ENCODE measurements around the gene RABGAP1.

DNA sequence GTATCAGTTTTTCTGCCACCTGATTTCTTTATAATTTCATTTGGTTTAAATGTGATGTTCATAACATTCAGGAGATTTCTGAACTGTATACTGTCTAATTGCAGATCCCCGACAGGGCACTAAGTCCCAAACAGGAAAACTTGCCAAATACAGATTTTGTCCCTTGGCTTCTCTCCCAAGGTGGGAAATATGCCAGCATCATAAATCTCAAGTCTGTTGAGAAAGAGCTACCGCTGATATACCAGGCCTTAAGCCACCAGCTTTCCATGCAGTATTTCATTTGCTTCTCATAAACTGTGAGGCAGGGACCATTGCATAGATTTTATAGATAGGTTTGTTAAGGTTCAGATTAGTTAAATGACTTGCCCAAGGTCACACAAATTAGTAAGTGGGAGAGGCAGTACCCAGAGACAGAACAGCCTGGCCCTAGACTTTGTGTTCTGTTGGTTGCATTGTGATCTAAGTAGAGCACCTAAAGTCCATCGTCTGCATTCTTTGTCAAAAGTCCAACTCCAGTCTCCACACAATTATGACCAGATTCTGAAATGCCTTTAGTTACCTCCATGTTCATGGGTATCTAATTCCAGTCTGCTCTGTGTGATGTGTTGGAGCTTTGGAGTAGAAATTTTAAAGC is 108.9 kb downstream of the RABGAP1 start:
- TF ChIP-seq FOXK2 (IDR thresholded peaks at IDR 0.05) (no peak), POLR2A (IDR thresholded peaks at IDR 0.05; ENCODE audit: low read depth, low read length) (no peak), ZNF24 (IDR thresholded peaks at IDR 0.05) (no peak), EED (IDR thresholded peaks at IDR 0.05; ENCODE audit: low read depth) (no peak), GATAD2B (conservative IDR thresholded peaks at IDR 0.05; ENCODE audit: low read depth) (no peak), EGR1 (IDR thresholded peaks at IDR 0.05; ENCODE audit: borderline replicate concordance in 1 of 2, low read depth in 2 of 2, low read length in 2 of 2) (no peak), POLR2AphosphoS5 (IDR thresholded peaks at IDR 0.05; ENCODE audit: low read length) (no peak)
- TF ChIP-seq, protein P1, sequence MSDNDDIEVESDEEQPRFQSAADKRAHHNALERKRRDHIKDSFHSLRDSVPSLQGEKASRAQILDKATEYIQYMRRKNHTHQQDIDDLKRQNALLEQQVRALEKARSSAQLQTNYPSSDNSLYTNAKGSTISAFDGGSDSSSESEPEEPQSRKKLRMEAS (IDR thresholded peaks at IDR 0.05; ENCODE audit: low read depth, low read length), result no peak
- TF ChIP-seq, protein P2, sequence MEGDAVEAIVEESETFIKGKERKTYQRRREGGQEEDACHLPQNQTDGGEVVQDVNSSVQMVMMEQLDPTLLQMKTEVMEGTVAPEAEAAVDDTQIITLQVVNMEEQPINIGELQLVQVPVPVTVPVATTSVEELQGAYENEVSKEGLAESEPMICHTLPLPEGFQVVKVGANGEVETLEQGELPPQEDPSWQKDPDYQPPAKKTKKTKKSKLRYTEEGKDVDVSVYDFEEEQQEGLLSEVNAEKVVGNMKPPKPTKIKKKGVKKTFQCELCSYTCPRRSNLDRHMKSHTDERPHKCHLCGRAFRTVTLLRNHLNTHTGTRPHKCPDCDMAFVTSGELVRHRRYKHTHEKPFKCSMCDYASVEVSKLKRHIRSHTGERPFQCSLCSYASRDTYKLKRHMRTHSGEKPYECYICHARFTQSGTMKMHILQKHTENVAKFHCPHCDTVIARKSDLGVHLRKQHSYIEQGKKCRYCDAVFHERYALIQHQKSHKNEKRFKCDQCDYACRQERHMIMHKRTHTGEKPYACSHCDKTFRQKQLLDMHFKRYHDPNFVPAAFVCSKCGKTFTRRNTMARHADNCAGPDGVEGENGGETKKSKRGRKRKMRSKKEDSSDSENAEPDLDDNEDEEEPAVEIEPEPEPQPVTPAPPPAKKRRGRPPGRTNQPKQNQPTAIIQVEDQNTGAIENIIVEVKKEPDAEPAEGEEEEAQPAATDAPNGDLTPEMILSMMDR (IDR thresholded peaks at IDR 0.05 in 2 of 3, conservative IDR thresholded peaks at IDR 0.05 in 1 of 3; ENCODE audit: control insufficient read depth in 2 of 3, extremely low read depth in 1 of 3, insufficient read depth in 1 of 3, low read depth in 3 of 3, low read length in 3 of 3), result no peak
